Measurements from ENCODE around the gene EPB41L5.
"Not testable (repeated sequence)": the region's sequence is repeated elsewhere in the genome, so short reads cannot be mapped to it uniquely, and the experiment has no call there.

Gene EPB41L5

GRCh38 chr2:120052597-120052996 lies 39.7 kb downstream of the EPB41L5 start:
- H3K4me3 ChIP-seq (ENCODE audit: low read depth, low read length) = no peak overlapping the region
- no peak for TF ChIP-seq CTCF (IDR thresholded peaks at IDR 0.05; ENCODE audit: low read depth, low read length)

- TF ChIP-seq CTCF (IDR thresholded peaks at IDR 0.05; ENCODE audit: low read depth, low read length) = no peak
- 0 out of 2 replicates have a peak overlapping the region, but pooled peaks have one; percentile 13 for H3K4me3 ChIP-seq (ENCODE audit: low read depth, low read length)
Observed at GRCh38 chr2:120053891-120054290, 41.0 kb downstream of the EPB41L5 start.

- TF ChIP-seq CTCF (IDR thresholded peaks at IDR 0.05; ENCODE audit: low read depth, low read length) = no peak
Observed at GRCh38 chr2:120059483-120059882, 46.6 kb downstream of the EPB41L5 start.

GRCh38 chr2:120060088-120060623 lies 47.3 kb downstream of the EPB41L5 start:
- TF ChIP-seq CTCF (IDR thresholded peaks at IDR 0.05; ENCODE audit: low read depth, low read length) = no peak
- H3K4me3 ChIP-seq (ENCODE audit: low read depth, low read length) = no peak overlapping the region

More at GRCh38 chr2:120059483-120059882, 46.6 kb downstream of the EPB41L5 start:
- no peak overlapping the region for H3K4me3 ChIP-seq (ENCODE audit: low read depth, low read length)

GRCh38 chr2:120064664-120065063 lies 51.8 kb downstream of the EPB41L5 start:
- no peak overlapping the region for H3K4me3 ChIP-seq (ENCODE audit: low read depth, low read length)
- TF ChIP-seq CTCF (IDR thresholded peaks at IDR 0.05; ENCODE audit: low read depth, low read length) = no peak

GRCh38 chr2:120066800-120067547 lies 54.1 kb downstream of the EPB41L5 start:
- no peak overlapping the region for H3K4me3 ChIP-seq (ENCODE audit: low read depth, low read length)
- TF ChIP-seq CTCF (IDR thresholded peaks at IDR 0.05; ENCODE audit: low read depth, low read length) = no peak

GRCh38 chr2:120068040-120068658 lies 55.3 kb downstream of the EPB41L5 start:
- H3K4me3 ChIP-seq (ENCODE audit: low read depth, low read length) = not testable (repeated sequence)

Data from WI38 (cell line).